HPDE6-E6E7 (cell line): ENCODE results near the gene ARFGAP1.

Experiments
- DNase-seq: peaks from one replicate; pipeline ENCODE4 v3.0.0; 2011; ENCODE audit warnings: missing footprints; ENCODE audit errors: extremely low spot score

ARFGAP1 gene

GRCh38 chr20:63272105-63273058, at the start of gene ARFGAP1:
Gene ARFGAP1 (plus strand): TSS chr20:63272813. CDS start chr20:63275581, 2,768 bp downstream.
- peak; percentile 97 for DNase-seq

GRCh38 chr20:63223121-63223825, 49.3 kb upstream of the ARFGAP1 start:
- no peak for DNase-seq

- DNase-seq = no peak
These were observed 48.8 kb upstream of the ARFGAP1 start for GRCh38 chr20:63223826-63224207.

- peak; percentile 60 for DNase-seq
These were observed 48.1 kb upstream of the ARFGAP1 start for GRCh38 chr20:63224412-63225081.

- DNase-seq = no peak
These were observed 47.5 kb upstream of the ARFGAP1 start for GRCh38 chr20:63225082-63225454.

- DNase-seq = no peak
These were observed 46.3 kb upstream of the ARFGAP1 start for GRCh38 chr20:63226042-63226943.

- no peak for DNase-seq
These were observed 45.4 kb upstream of the ARFGAP1 start for GRCh38 chr20:63227260-63227659.

- no peak for DNase-seq
These were observed 43.8 kb upstream of the ARFGAP1 start for GRCh38 chr20:63228806-63229205.

GRCh38 chr20:63230800-63231268, 41.8 kb upstream of the ARFGAP1 start:
- DNase-seq = peak; percentile 69

GRCh38 chr20:63232235-63233060, 40.2 kb upstream of the ARFGAP1 start:
- DNase-seq = no peak

- no peak for DNase-seq
These were observed 39.6 kb upstream of the ARFGAP1 start for GRCh38 chr20:63233061-63233344.

GRCh38 chr20:63233924-63234323, 38.7 kb upstream of the ARFGAP1 start:
- DNase-seq = no peak

- DNase-seq = peak; percentile 81
These were observed 37.8 kb upstream of the ARFGAP1 start for GRCh38 chr20:63234693-63235398.

GRCh38 chr20:63235399-63235983, 37.1 kb upstream of the ARFGAP1 start, which contains the start of gene BIRC7:
Gene BIRC7 (plus strand): TSS chr20:63235905. CDS start chr20:63236097, 192 bp downstream.
- no peak for DNase-seq

- DNase-seq = no peak
These were observed 36.3 kb upstream of the ARFGAP1 start for GRCh38 chr20:63236116-63236837.

- no peak for DNase-seq
These were observed 34.6 kb upstream of the ARFGAP1 start for GRCh38 chr20:63238031-63238430.

- no peak for DNase-seq
These were observed 34.0 kb upstream of the ARFGAP1 start for GRCh38 chr20:63238514-63239125.

GRCh38 chr20:63239431-63239830, 33.2 kb upstream of the ARFGAP1 start:
- no peak for DNase-seq
